Ovary (tissue), 9 donors: ENCODE data around the gene HFE. TPM values are rescaled to one million over a fixed set of nuclear protein-coding genes. Genes with fewer than 3 reads are reported as not detected.
"Not testable (repeated sequence)": the region's sequence is repeated elsewhere in the genome, so short reads cannot be mapped to it uniquely, and the experiment has no call there.

Experiments
- DNase-seq, 5 donors: peaks; one replicate each; pipeline ENCODE4 v3.0.0-alpha.2; 2019 to 2020
- H3K27ac ChIP-seq, 2 donors: fragments of 200-600 bp; one replicate each; pipeline versions ENCODE4 v1.5.1 to v1.8.0; 2019 to 2022
- H3K27me3 ChIP-seq: fragments of 200-600 bp; one replicate; pipeline ENCODE4 v1.8.0; 2022
- H3K36me3 ChIP-seq: fragments of 200-600 bp; sonication (generic); one replicate; pipeline ENCODE4 v1.5.1; 2019
- H3K4me1 ChIP-seq: one replicate; pipeline ENCODE4 v1.8.1; 2013; ENCODE audit warnings: mild to moderate bottlenecking, moderate library complexity; ENCODE audit not compliant: insufficient read depth
- H3K4me3 ChIP-seq: fragments of 200-600 bp; sonication (generic); one replicate; pipeline ENCODE4 v1.5.1; 2017
- H3K9me3 ChIP-seq, 2 donors: fragments of 200-600 bp in 1 of 2; sonication (generic) in 1 of 2; one replicate each; pipeline versions ENCODE4 v1.5.1 to v1.8.1; 2013 to 2019; ENCODE audit warnings: mild to moderate bottlenecking in 1 of 2, moderate library complexity in 1 of 2
- CTCF ChIP-seq, 3 donors: fragments of 450-650 bp in 2 of 3; fragments of 200-600 bp in 1 of 3; IDR thresholded peaks; one replicate each; pipeline versions ENCODE4 v1.5.1 to v1.8.0; 2016 to 2022; ENCODE audit warnings: antibody characterized with exemption in 3 of 3, mild to moderate bottlenecking in 1 of 3
- EP300 ChIP-seq: sonication (generic); formaldehyde crosslinking; IDR thresholded peaks from one replicate; pipeline ENCODE4 v1.6.1; 2017; ENCODE audit warnings: antibody characterized with exemption
- POLR2A ChIP-seq: fragments of 450-650 bp; IDR thresholded peaks from one replicate; pipeline ENCODE4 v1.6.1; 2017; ENCODE audit warnings: antibody characterized with exemption, mild to moderate bottlenecking, moderate library complexity
- WGBS, 3 donors: extraction: QIAGEN DNeasy Blood & Tissue Kit in 1 of 3; methylation state at CpG; one replicate each; pipeline versions ENCODE4 v1.1.5 to v1.1.7; 2013 to 2017; 5-methylcytosine and 5-hydroxymethylcytosine counted together
- intact Hi-C, 4 donors: fragments of 100-400 bp; cut with DNase I; formaldehyde crosslinking; loops; one replicate each; pipeline versions ENCODE4 v1.11.0 to v1.15.1; 2022 to 2023
- polyA plus RNA-seq, 2 donors: library from polyadenylated mRNA; stranded (reverse); fragments of 200-250 nt in 1 of 2; fragments of 350-450 nt in 1 of 2; fragmentation: Illumina TruSeq in 1 of 2; extraction: RNeasy Lipid Tissue Mini Kit (QIAGEN cat#74804) in 1 of 2; gene quantifications; one replicate each; pipeline ENCODE4 v1.2.3, GENCODE V29; 2013 to 2014
- total RNA-seq, 7 donors: library from RNA; depleted of rRNA in 2 of 7; stranded (reverse); fragments of >200 nt in 2 of 7; fragmentation: NEBNext Ultra II Directional in 3 of 7; extraction: Animal tissue kit (Norgen Biotek cat#: 25700) in 3 of 7; gene quantifications; one replicate each; pipeline versions ENCODE4 v1.1.0 to v1.2.4, GENCODE V29; 2016 to 2023
- donor health status: DM: no; HTN: no; CAD: no; lungs with moderate emphysema.
- donor health status: DM: no; HTN: no; CAD: no.
- donor health status: Bipolar disorder and iron deficiency.
- donor health status: DM: yes; HTN: yes; CAD: no.
- donor health status: DM: no; HTN: no; CAD: no.
- donor health status: DM: yes; HTN: yes; CAD: no.

The HFE gene
- total and polyA plus RNA-seq, 9 donors, result 3.6 to 25.8 (median 7.4) TPM

DNA sequence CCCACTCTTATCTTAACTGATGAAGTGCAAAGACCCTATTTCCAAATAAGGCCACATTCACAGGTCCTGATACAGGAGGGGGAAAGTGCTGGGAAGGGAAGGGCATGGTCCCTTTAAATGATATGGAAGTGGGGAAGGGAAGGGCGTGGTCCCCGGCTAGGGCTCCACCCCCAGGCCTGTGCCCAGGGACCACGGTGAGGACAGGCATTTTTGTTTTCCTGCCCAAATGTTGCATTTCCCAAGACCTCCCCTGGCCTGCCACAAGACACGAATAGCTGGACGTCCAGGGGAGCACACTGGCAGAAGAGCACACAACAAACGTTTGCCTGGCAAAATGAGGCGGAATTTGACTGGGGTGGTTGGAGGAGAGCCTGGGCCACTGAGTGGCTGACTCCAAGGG, 16.1 kb upstream of the HFE start:
- WGBS, 3 donors, result 24 to 26% (median 24%) methylated on average over 7 of the region's 7 CpGs
- H3K4me3 ChIP-seq, result no peak overlapping the region
- no peaks in the 10 kb centered on the region for H3K4me1 ChIP-seq
- intact Hi-C loops, result no loop called here
- no peaks in the 10 kb centered on the region for H3K27me3 ChIP-seq
- H3K36me3 ChIP-seq, result no peaks in the 10 kb centered on the region
- DNase-seq, result no peak
- H3K27ac ChIP-seq, result no peak overlapping the region
- TF ChIP-seq EP300 (no peak), POLR2A (no peak), CTCF (IDR thresholded peaks at IDR 0.05) (no peak)
- H3K9me3 ChIP-seq, result no peaks in the 10 kb centered on the region

DNA sequence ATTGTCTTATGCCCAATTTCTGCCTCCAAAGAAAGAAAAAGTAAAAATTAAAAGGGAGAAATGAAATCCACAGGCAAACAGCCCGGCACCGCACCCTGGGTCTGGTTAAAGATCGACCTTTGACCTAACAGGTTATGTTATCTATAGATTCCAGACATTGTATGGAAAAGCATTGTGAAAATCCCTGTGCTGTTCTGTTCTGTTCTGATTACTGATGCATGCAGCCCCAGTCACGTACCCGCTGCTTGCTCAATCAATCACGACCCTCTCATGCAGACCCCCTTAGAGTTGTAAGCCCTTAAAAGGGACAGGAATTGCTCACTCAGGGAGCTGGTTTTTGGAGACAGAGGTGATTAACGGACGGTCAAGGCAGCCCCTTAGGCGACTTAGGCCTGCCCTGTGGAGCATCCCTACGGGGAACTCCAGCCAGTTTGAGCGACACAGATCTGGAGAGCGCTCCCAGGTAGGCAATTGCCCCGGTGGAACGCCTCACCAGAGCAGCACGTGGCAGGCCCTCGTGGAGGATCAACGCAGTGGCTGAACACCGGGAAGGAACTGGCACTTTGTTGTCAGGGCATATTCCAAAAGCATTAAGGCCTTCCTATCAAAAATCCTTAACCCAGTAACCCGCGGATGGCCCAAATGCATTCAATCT, 12.0 kb upstream of the HFE start:
- DNase-seq, result no peak
- Histone ChIP-seq H3K27ac (no peak overlapping the region), H3K4me1 (no peaks in the 10 kb centered on the region), H3K36me3 (no peaks in the 10 kb centered on the region), H3K4me3 (no peak overlapping the region), H3K9me3 (no peaks in the 10 kb centered on the region), H3K27me3 (no peaks in the 10 kb centered on the region)
- TF ChIP-seq EP300 (no peak), POLR2A (no peak), CTCF (IDR thresholded peaks at IDR 0.05) (no peak)
- intact Hi-C loops, result no loop called here
- 63 to 72% (median 71%) methylated on average over 20 of the region's 20 CpGs for WGBS, 3 donors

GRCh38 chr6:26078066-26078465, 9.2 kb upstream of the HFE start:
- DNase-seq, H3K9me3 ChIP-seq, H3K4me1 ChIP-seq, H3K36me3 ChIP-seq, H3K27me3 ChIP-seq, H3K27ac ChIP-seq, intact Hi-C loops, H3K4me3 ChIP-seq: not testable (repeated sequence)
- WGBS, 3 donors, result 78 to 84% (median 80%) methylated on average over 3 of the region's 3 CpGs

GRCh38 chr6:26081096-26081495, 6.1 kb upstream of the HFE start:
- H3K4me3 ChIP-seq, H3K36me3 ChIP-seq, H3K27ac ChIP-seq, intact Hi-C loops, H3K9me3 ChIP-seq, H3K27me3 ChIP-seq, H3K4me1 ChIP-seq, DNase-seq: not testable (repeated sequence)
- 94 to 98% (median 95%) methylated on average over 3 of the region's 3 CpGs for WGBS, 3 donors

GRCh38 chr6:26086211-26086610, 1.0 kb upstream of the HFE start:
- H3K9me3 ChIP-seq, result no peaks in the 10 kb centered on the region
- WGBS, 3 donors, result 96 to 100% (median 97%) methylated on average over 3 of the region's 3 CpGs
- no peak for DNase-seq
- H3K36me3 ChIP-seq, result no peaks in the 10 kb centered on the region
- intact Hi-C loops, result no loop called here
- no peak overlapping the region for H3K4me3 ChIP-seq
- H3K27ac ChIP-seq, result no peak overlapping the region
- no peaks in the 10 kb centered on the region for H3K4me1 ChIP-seq
- TF ChIP-seq EP300, result no peak
- no peak for TF ChIP-seq POLR2A
- no peak for TF ChIP-seq CTCF (IDR thresholded peaks at IDR 0.05)
- H3K27me3 ChIP-seq, result no peaks in the 10 kb centered on the region
